Esophagus muscularis mucosa (tissue), 4 donors: ENCODE measurements around the gene JARID2. TPM values are rescaled to one million over a fixed set of nuclear protein-coding genes. Genes with fewer than 3 reads are reported as not detected.

Source experiments
- DNase-seq: peaks from one replicate; pipeline ENCODE4 v3.0.0-alpha.2; 2017; ENCODE audit errors: extremely low spot score
- H3K27ac ChIP-seq, 4 donors: fragments of 200-600 bp; sonication (generic); replicated peaks in 1 of 4; 1 replicate in 3 of 4; 2 replicates in 1 of 4; pipeline ENCODE4 v1.5.1; 2016 to 2019; ENCODE audit warnings: mild to moderate bottlenecking in 1 of 4
- H3K27me3 ChIP-seq, 4 donors: fragments of 200-600 bp; sonication (generic); one replicate each; pipeline versions ENCODE4 v1.5.1 to v1.6.0; 2016 to 2019
- H3K36me3 ChIP-seq, 4 donors: fragments of 200-600 bp; sonication (generic); one replicate each; pipeline ENCODE4 v1.5.1; 2016 to 2019
- H3K4me1 ChIP-seq, 4 donors: fragments of 200-600 bp; sonication (generic); one replicate each; pipeline ENCODE4 v1.5.1; 2016 to 2019
- H3K4me3 ChIP-seq, 4 donors: fragments of 200-600 bp; sonication (generic); 1 replicate in 2 of 4; 2 replicates in 2 of 4; pipeline ENCODE4 v1.5.1; 2016 to 2019; ENCODE audit warnings: mild to moderate bottlenecking in 4 of 4, moderate library complexity in 1 of 4
- H3K9me3 ChIP-seq, 4 donors: fragments of 200-600 bp; sonication (generic); 1 replicate in 3 of 4; 2 replicates in 1 of 4; pipeline ENCODE4 v1.5.1; 2016 to 2019
- EP300 ChIP-seq: sonication (generic); formaldehyde crosslinking; IDR thresholded peaks from one replicate; pipeline ENCODE4 v1.6.1; 2017; ENCODE audit warnings: antibody characterized with exemption
- POLR2A ChIP-seq: fragments of 450-650 bp; IDR thresholded peaks from one replicate; pipeline ENCODE4 v1.6.1; 2017; ENCODE audit warnings: antibody characterized with exemption, moderate library complexity, mild to moderate bottlenecking, low read depth
- POLR2AphosphoS5 ChIP-seq, 2 donors: sonication (generic); formaldehyde crosslinking; IDR thresholded peaks; one replicate each; pipeline ENCODE4 v1.6.1; 2017; ENCODE audit warnings: antibody characterized with exemption in 2 of 2
- WGBS: methylation state at CpG from one replicate; pipeline ENCODE4 v1.1.5; 2018; 5-methylcytosine and 5-hydroxymethylcytosine counted together
- intact Hi-C: fragments of 100-400 bp; cut with DNase I; formaldehyde crosslinking; loops from one replicate; pipeline ENCODE4 v1.15.1; 2023
- total RNA-seq, 4 donors: library from RNA; depleted of rRNA; stranded (reverse); fragments of >200 nt; gene quantifications; one replicate each; pipeline versions ENCODE4 v1.1.0 to v1.2.1, GENCODE V29; 2016
- TF ChIP-seq, protein P1 (sequence below), 3 experiments: fragments of 200-600 bp in 2 of 3; fragments of 450-650 bp in 1 of 3; sonication (generic) in 2 of 3; IDR thresholded peaks; one replicate each; pipeline ENCODE4 v1.5.1; 2017 to 2019; ENCODE audit warnings: antibody characterized with exemption in 3 of 3, mild to moderate bottlenecking in 2 of 3, moderate library complexity in 1 of 3

JARID2 gene
- total RNA-seq, 4 donors from 2014 or later, result 5.8 to 10.4 (median 8.1) TPM

- TF ChIP-seq, protein P1, sequence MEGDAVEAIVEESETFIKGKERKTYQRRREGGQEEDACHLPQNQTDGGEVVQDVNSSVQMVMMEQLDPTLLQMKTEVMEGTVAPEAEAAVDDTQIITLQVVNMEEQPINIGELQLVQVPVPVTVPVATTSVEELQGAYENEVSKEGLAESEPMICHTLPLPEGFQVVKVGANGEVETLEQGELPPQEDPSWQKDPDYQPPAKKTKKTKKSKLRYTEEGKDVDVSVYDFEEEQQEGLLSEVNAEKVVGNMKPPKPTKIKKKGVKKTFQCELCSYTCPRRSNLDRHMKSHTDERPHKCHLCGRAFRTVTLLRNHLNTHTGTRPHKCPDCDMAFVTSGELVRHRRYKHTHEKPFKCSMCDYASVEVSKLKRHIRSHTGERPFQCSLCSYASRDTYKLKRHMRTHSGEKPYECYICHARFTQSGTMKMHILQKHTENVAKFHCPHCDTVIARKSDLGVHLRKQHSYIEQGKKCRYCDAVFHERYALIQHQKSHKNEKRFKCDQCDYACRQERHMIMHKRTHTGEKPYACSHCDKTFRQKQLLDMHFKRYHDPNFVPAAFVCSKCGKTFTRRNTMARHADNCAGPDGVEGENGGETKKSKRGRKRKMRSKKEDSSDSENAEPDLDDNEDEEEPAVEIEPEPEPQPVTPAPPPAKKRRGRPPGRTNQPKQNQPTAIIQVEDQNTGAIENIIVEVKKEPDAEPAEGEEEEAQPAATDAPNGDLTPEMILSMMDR (IDR thresholded peaks at IDR 0.05), result peak in 1 of 3 experiments; percentile 6
- TF ChIP-seq POLR2AphosphoS5 (IDR thresholded peaks at IDR 0.05) (peak; percentile 60 to 70), POLR2A (no peak), EP300 (no peak)
- H3K4me1 ChIP-seq, result peaks cover 30 to 38% (median 33%) of the 10 kb centered on the region in 4 donors
- H3K4me3 ChIP-seq, result peak overlapping the region; percentile 81 to 91 (median 82)
- whole genome bisulfite sequencing, result 5% methylated on average over 6 of the region's 92 CpGs
- DNase-seq, result peak; percentile 93
- peak overlapping the region; percentile 91 to 98 (median 97) for H3K27ac ChIP-seq
- no peaks in the 10 kb centered on the region for H3K36me3 ChIP-seq
- intact Hi-C loops, result loop anchor here (5.0 kb wide), 2 partner anchors 198 to 1032 kb away; no protein-coding TSS in a partner anchor
- H3K9me3 ChIP-seq, result no peaks in the 10 kb centered on the region
- H3K27me3 ChIP-seq, result no peaks in the 10 kb centered on the region
Measured at GRCh38 chr6:15244620-15245360, 1.1 kb upstream of the JARID2 start.

DNA sequence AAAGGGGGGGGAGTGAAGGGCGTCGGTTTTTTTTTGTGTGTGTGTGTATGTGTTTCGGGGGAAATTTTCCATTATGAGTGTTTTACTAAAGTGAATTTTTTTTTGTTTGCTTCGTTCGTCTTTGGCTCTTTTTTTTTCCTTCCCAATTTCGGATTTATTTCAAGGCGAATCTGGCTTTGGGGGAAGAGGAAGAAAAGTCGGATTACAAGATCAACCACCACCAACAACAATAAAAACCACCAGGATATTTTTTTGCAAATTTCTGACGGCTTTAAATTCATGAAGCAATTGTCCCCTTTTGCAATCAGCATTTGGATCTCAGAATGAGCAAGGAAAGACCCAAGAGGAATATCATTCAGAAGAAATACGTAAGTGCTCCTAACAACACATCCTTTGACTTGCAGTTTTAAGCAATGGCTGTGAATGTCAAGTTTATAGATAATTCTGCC is 372 bp downstream of the JARID2 start:
- H3K27me3 ChIP-seq, result no peaks in the 10 kb centered on the region
- WGBS, result under 1% methylated on average over 10 of the region's 10 CpGs
- DNase-seq, result no peak
- no peaks in the 10 kb centered on the region for H3K9me3 ChIP-seq
- TF ChIP-seq, protein P1 (IDR thresholded peaks at IDR 0.05), result no peak
- TF ChIP-seq POLR2A, result no peak
- no peak for TF ChIP-seq EP300
- TF ChIP-seq POLR2AphosphoS5 (IDR thresholded peaks at IDR 0.05), result no peak
- H3K4me1 ChIP-seq, result peaks cover 24 to 44% (median 32%) of the 10 kb centered on the region in 4 donors
- H3K36me3 ChIP-seq, result no peaks in the 10 kb centered on the region
- peak overlapping the region; percentile 91 to 98 (median 97) for H3K27ac ChIP-seq
- peak overlapping the region; percentile 81 to 91 (median 82) for H3K4me3 ChIP-seq
- intact Hi-C loops, result loop anchor here (5.0 kb wide), 1 partner anchor 196 kb away; no protein-coding TSS in a partner anchor

GRCh38 chr6:15246666-15247499 is 1.0 kb downstream of the JARID2 start:
- no peaks in the 10 kb centered on the region for H3K9me3 ChIP-seq
- H3K27me3 ChIP-seq, result no peaks in the 10 kb centered on the region
- H3K4me1 ChIP-seq, result peaks cover 29 to 51% (median 38%) of the 10 kb centered on the region in 4 donors
- TF ChIP-seq, protein P1 (IDR thresholded peaks at IDR 0.05), result no peak
- TF ChIP-seq EP300 (no peak), POLR2AphosphoS5 (IDR thresholded peaks at IDR 0.05) (no peak), POLR2A (no peak)
- intact Hi-C loops, result loop anchor here (5.0 kb wide), 1 partner anchor 195 kb away; no protein-coding TSS in a partner anchor
- DNase-seq, result no peak
- H3K4me3 ChIP-seq, result peak overlapping the region; percentile 81 to 91 (median 82)
- no peaks in the 10 kb centered on the region for H3K36me3 ChIP-seq
- 1% methylated on average over 18 of the region's 18 CpGs for WGBS
- H3K27ac ChIP-seq, result peak overlapping the region; percentile 92 to 97 (median 96)

DNA sequence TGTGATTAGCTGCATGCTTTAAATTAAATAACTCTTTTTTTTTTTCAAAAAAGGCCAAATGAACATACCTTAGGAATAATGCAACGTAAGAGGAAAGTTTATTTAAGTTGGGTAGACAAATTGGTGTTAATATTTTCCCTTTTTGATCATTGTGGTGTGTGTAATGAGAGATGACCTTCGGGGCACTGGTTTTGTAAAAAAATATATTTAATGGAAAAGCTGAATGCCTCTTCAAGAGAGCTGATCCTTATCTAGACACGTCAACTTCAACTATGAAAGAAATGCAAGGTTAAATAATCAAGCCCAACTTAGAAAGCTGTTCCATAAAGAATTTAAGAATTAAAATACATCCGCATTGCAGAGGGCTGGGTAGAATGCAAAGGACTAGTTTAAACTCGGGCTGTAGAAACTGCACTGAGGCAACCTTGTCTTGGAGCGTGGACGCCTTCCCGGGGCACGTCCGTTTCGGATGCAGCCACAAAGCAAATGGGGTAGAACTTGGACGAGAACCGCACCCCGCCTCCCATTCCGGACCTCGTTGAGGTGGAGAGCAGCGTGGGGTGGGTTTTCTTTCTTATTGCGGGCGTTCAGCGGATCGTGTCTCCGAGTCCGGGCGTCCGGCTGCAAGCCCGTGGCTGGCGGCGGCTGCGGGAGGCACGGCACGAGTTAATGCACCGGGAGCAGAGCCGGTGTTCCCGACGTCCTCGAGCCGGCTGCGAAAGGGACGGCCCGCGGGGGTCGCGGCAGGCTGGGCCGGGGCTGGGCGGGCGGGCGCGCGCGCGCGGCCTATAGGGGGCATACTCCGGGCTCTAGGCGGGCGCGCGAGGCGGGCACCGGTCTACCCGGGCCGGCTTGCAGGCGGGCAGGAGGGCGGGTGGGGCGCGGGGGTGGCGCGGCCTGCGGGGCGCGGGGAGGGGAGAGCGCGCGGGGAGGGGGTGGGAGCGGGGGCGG is 1.9 kb downstream of the JARID2 start:
- Histone ChIP-seq H3K36me3 (no peaks in the 10 kb centered on the region), H3K4me1 (peaks cover 29 to 52% (median 40%) of the 10 kb centered on the region in 4 donors), H3K4me3 (peak overlapping the region; percentile 81 to 91 (median 82)), H3K27ac (peak overlapping the region; percentile 86 to 97 (median 94)), H3K9me3 (no peaks in the 10 kb centered on the region), H3K27me3 (no peaks in the 10 kb centered on the region)
- intact Hi-C loops, result loop anchor here (5.0 kb wide), 1 partner anchor 195 kb away; no protein-coding TSS in a partner anchor
- 1% methylated on average over 12 of the region's 75 CpGs for WGBS
- no peak for DNase-seq
- no peak for TF ChIP-seq POLR2A
- peak; percentile 47 to 63 for TF ChIP-seq POLR2AphosphoS5 (IDR thresholded peaks at IDR 0.05)
- TF ChIP-seq EP300, result no peak
- TF ChIP-seq, protein P1 (IDR thresholded peaks at IDR 0.05), result peak; percentile 33 to 61 (median 56)
